GM19239 (cell line): Measurements from ENCODE around the gene USP38.
"Not testable (repeated sequence)": the region's sequence is repeated elsewhere in the genome, so short reads cannot be mapped to it uniquely, and the experiment has no call there.

Source experiments
- DNase-seq: peaks from one replicate; pipeline ENCODE4 v3.0.0; 2011; ENCODE audit warnings: low spot score; ENCODE audit not compliant: insufficient read length
- FAIRE-seq: peaks from 2 replicates; lab custom pipeline; 2011; peaks lifted over from hg19 to GRCh38; lab: Jason Lieb, UNC

The USP38 gene

GRCh38 chr4:143202824-143203223 lies 18.1 kb downstream of the USP38 start:
- no peak for DNase-seq
- no peak for FAIRE-seq

DNA sequence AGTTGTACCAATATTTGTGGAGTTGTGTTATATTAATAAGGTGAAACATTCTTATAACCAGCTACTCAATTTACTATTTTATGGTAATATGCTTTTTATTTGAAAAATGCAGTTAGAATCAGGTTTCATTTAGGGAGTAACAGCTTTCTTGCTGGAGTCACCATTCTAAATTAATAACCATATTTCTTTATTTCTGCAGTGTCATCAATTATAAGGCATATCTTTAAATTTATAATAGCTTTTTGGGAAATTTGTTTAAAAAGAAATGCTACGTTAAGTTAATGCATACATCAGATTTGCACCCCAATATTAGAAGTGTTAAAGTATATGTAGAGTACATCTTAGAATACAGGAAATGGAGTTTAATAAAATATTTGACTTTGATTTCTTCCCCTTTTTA lies 18.9 kb downstream of the USP38 start:
- no peak for FAIRE-seq
- no peak for DNase-seq

GRCh38 chr4:143207555-143207954 lies 22.8 kb downstream of the USP38 start:
- DNase-seq (no peak), FAIRE-seq (no peak)

- no peak for FAIRE-seq
- no peak for DNase-seq
Observed at GRCh38 chr4:143212566-143212965, 27.8 kb downstream of the USP38 start.

DNA sequence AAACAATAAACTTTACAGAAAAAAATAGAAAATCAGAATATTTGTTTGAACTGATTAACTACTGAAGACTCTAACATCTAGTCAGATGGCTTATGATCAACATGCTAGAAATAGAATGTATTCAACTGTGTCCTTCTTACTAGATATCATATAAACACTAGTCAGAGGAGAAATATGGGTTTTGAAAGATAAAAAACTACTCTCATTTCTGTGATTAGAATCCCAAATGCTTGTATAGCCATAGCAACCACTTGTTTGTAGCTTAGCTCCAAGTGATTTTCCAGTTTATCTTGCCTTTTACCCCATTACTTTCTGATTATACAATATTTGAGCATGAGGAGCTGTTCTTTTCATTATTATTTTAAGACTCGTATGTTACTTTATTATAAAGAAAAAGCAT lies 31.2 kb downstream of the USP38 start:
- FAIRE-seq: no peak
- no peak for DNase-seq

DNA sequence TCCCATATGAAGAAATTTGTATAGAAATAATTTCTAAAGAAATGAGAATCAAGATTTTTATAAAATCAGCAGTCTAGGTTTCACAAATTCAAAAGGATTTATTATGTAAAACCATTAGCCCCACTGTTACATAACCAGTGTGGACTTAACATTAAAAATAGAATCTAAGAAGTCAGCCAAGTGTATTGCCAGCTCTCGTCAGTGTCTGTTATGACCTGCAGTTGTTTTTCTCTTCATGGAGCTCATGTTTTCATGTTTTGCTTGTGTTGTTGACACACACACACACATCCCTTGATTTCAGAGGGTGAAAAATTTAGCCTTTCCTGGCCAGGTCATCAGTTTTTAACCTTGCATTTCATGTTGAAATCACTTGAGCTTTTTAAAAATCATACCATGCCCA lies 39.5 kb downstream of the USP38 start:
- DNase-seq (no peak), FAIRE-seq (no peak)

DNA sequence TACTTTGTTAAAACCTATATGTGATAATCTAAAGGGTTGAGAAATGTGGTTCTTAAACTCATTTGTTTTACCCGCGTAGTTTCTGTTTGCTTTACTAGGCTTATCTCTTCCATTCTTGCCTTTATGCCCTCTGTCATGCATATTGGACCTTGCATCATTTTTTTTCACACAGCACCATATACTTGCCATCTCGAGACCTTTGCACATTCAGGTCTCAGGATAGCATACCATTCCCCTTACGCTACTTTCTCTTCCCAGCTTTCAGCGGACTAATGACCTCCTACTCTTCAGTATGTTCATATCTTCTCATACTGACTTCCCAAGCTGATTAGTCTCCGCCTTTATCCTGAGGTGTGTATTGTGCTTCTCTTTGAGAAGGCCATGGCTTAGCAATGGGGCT lies 40.5 kb downstream of the USP38 start:
- FAIRE-seq (peak; percentile 49), DNase-seq (no peak)

- DNase-seq (no peak), FAIRE-seq (no peak)
Observed at GRCh38 chr4:143230683-143231082, 46.0 kb downstream of the USP38 start.

- DNase-seq: no peak
- FAIRE-seq: no peak
Observed at GRCh38 chr4:143232277-143232676, 47.6 kb downstream of the USP38 start.

- FAIRE-seq (no peak), DNase-seq (no peak)
Observed at GRCh38 chr4:143234153-143234552, 49.4 kb downstream of the USP38 start.

DNA sequence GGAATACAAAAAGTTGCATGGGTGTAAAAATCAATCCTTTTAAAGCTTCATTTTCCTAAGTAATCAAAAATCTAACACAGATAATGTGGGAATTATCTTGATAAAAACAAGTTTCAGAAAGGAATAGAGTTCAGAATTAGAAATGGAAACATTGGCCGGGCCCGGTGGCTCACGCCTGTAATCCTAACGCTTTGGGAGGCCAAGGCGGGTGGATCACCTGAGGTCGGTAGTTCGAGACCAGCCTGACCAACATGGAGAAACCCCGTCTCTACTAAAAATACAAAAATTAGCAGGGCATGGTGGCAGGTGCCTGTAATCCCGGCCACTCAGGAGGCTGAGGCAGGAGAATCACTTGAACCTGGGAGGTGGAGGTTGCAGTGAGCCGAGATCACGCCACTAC lies 52.5 kb downstream of the USP38 start:
- DNase-seq, FAIRE-seq: not testable (repeated sequence)

DNA sequence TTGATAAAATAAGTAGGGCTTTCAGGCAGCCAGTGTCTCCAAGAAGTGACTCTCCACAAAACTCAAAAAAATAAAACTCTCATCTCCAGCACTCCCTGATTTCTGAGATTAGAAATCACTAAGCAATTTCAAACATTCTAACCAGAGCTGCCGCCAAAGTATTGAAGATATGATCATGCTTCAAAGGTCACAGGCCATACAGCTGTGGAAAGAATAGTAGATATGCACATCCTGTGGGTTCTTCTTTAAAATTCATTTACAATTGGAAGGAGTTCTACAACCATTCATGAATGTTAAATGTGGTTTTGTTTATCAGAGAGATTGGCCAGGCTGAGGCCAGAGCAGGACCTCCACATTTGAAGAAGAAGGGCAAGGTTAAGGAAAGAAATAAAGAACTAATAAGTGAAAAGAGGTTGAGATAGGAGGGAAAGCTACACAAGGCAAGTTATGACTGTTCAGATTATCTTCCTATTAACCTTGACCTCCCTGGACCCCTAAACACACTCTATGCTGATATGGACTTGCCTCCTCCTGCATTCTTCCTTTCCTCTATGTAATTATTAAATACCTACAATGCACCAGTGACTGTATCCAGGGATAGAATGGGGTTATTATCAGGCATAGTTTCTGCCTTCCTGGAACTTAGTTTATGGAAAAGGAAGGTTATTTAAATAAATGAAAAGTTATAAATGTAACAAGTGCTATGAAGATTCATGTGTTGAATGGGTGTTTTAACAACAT lies 56.4 kb downstream of the USP38 start:
- no peak for DNase-seq
- no peak for FAIRE-seq

DNA sequence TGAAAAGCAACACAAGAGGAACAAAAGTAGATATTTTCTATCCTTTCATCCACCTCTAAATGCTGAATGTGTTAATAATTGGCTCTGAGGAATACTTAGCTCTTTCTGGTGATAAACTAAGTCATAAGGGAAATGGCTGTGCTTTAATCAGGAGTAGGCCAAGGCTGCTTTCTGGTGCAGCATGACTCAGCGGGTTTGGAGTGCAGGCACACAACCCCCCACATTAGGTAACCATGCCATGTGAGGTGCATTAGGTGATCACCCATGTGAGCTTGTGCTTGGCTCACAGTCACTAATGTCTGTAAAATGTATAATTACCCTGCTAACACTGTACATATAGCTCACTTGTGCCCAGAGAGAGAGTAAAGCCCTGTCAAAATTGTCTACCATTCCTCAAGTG lies 57.2 kb downstream of the USP38 start:
- DNase-seq: no peak

GRCh38 chr4:143243041-143243440 lies 58.3 kb downstream of the USP38 start:
- FAIRE-seq: no peak

More for the DNA sequence above, 57.2 kb downstream of the USP38 start:
- FAIRE-seq: no peak

GRCh38 chr4:143246977-143247376 lies 62.3 kb downstream of the USP38 start:
- FAIRE-seq: no peak
- no peak for DNase-seq

More at GRCh38 chr4:143243041-143243440, 58.3 kb downstream of the USP38 start:
- no peak for DNase-seq

DNA sequence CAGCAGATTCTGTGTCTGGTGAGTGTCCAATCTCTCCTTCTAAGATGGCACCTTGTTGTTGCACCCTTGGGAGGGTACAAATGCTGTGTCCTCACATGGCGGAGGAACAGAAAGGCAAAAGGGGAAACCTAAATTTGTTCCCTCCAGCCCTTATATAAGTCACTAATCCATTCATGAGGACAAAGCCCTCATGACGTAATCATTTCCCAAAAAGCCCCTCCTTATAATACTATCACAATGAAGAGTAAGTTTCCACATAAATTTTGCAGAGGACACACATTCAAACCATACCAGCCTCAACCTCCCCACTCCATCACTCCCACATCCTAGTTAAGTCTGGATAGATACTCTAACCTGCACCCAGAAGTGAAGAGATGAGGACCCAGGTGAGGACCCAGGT lies 63.1 kb downstream of the USP38 start:
- DNase-seq: no peak
- FAIRE-seq: no peak

DNA sequence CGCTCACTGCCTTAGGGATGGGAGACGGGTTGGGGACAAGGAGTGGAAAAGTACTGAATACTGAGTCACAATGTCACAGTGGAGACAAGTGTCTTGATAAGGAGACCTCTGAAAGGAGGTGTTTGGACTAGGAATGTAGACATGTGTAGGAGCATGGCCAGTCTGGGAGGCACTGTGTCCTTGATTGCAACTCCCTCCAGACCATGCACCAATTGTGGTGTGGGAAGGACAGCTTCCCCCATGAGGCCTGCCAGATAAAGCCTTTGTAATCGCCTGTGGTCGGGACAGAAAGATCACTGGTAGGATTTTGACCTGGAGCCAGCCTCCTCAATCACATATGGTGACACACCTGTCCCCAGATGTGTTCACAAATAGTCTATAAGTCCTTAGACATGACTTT lies 64.1 kb downstream of the USP38 start:
- FAIRE-seq: no peak
- no peak for DNase-seq

GRCh38 chr4:143250617-143251016 lies 65.9 kb downstream of the USP38 start:
- no peak for FAIRE-seq
- DNase-seq: no peak

DNA sequence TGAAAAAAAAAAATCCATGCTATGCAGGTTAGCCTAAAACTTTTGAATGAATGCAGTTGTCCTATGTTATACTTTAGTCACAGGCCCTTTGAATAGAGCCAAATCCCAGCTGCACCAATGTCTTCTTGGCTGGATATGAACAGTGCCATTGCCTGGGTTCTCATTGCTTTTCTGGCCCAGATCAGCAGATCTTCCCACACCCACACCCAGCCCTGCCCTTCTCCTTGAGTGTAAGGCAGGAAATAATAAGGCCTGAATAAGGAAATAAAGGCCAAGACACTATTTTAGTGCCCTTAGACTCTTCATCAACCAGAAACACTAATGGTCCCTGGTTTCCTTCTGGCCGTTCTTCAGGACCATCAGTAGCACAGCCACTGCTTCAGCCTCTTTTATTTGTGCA lies 66.6 kb downstream of the USP38 start:
- no peak for FAIRE-seq
- no peak for DNase-seq

- FAIRE-seq (no peak), DNase-seq (no peak)
Observed at GRCh38 chr4:143251779-143252178, 67.1 kb downstream of the USP38 start.

DNA sequence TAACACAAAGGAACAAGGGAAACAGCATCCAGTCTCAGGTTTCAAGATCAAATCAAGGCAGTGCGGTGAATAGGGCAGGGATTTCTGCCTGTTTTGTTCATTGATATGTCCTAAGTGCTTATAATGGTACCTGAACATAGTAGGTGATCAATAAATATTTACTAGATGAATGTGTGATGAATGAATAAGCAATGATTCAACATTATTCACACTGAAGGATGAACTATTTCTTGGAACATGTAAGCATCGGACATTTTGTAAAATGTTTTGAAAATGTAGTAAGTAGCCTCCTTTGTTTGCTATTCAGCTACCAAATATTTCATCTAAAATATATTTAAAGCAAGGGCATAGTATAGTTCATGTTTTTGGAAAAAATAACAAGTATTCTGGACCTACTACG lies 67.8 kb downstream of the USP38 start:
- no peak for DNase-seq
- no peak for FAIRE-seq

GRCh38 chr4:143253166-143253565 lies 68.4 kb downstream of the USP38 start:
- no peak for FAIRE-seq
- DNase-seq: no peak
